ACC112 (cell line): ENCODE data around the gene ANO1.

Experiments used
- H2AFZ ChIP-seq: fragments of 200-600 bp; sonication (generic); one replicate; pipeline ENCODE4 v1.6.0; 2017; ENCODE audit warnings: antibody characterized with exemption, low read length; ENCODE audit not compliant: unreplicated experiment
- H3K27ac ChIP-seq: fragments of 200-600 bp; sonication (generic); 2 replicates; pipeline ENCODE4 v1.5.1; 2014; ENCODE audit warnings: low read depth, mild to moderate bottlenecking, antibody characterized with exemption, low read length, moderate library complexity
- H3K27me3 ChIP-seq: fragments of 200-600 bp; sonication (generic); 2 replicates; pipeline ENCODE4 v1.6.1; 2014; ENCODE audit warnings: mild to moderate bottlenecking, antibody characterized with exemption, low read length, moderate library complexity, mixed read lengths; ENCODE audit not compliant: insufficient read depth
- H3K36me3 ChIP-seq: fragments of 200-600 bp; sonication (generic); 2 replicates; pipeline ENCODE4 v1.6.1; 2016; ENCODE audit warnings: mild to moderate bottlenecking, antibody characterized with exemption, low read length, moderate library complexity, mixed read lengths; ENCODE audit not compliant: insufficient read depth
- H3K4me1 ChIP-seq: fragments of 200-600 bp; sonication (generic); one replicate; pipeline ENCODE4 v1.6.1; 2016; ENCODE audit warnings: low read length, mixed read lengths; ENCODE audit not compliant: insufficient read depth, unreplicated experiment, control insufficient read depth
- H3K4me3 ChIP-seq: fragments of 200-600 bp; sonication (generic); 2 replicates; pipeline ENCODE4 v1.5.1; 2014; ENCODE audit warnings: mild to moderate bottlenecking, low read depth, low read length
- H3K79me2 ChIP-seq: fragments of 200-600 bp; sonication (generic); one replicate; pipeline ENCODE4 v1.6.0; 2016; ENCODE audit warnings: low read length; ENCODE audit not compliant: control insufficient read depth, unreplicated experiment, insufficient read depth

ANO1 gene

DNA sequence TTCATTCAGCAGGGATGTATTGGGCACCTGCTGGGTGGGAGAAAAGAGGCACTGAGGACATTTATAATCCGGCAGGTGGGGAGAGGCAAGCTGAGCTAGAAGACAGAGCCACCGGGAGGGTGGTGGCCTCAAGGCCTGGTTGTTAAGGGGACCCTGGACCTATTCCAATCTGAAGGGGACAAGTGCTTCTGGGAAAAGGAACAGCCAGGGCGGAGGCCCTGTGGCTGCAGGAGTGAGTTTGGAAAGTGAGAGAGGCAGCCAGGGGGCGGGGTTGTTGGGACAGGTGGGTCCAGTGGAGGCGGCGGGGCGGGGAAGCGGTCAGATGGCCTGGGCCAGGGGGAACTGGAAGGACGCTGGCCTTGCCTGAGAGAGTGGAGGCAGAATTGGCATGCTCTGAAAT is 29.1 kb downstream of the ANO1 start:
- Histone ChIP-seq H3K27ac (no peak overlapping the region), H3K4me3 (no peak overlapping the region), H3K36me3 (no peaks in the 10 kb centered on the region), H3K4me1 (peaks cover 5% of the 10 kb centered on the region), H3K27me3 (no peaks in the 10 kb centered on the region), H3K79me2 (no peaks in the 10 kb centered on the region), H2AFZ (no peak overlapping the region)

- H3K4me3 ChIP-seq: no peak overlapping the region
- no peaks in the 10 kb centered on the region for H3K79me2 ChIP-seq
- H3K27ac ChIP-seq: no peak overlapping the region
- H2AFZ ChIP-seq: no peak overlapping the region
- no peaks in the 10 kb centered on the region for H3K36me3 ChIP-seq
- peaks cover 5% of the 10 kb centered on the region for H3K4me1 ChIP-seq
- no peaks in the 10 kb centered on the region for H3K27me3 ChIP-seq
Measured at GRCh38 chr11:70107756-70108155, 29.6 kb downstream of the ANO1 start.

GRCh38 chr11:70108250-70108649 is 30.1 kb downstream of the ANO1 start:
- Histone ChIP-seq H2AFZ (no peak overlapping the region), H3K4me3 (no peak overlapping the region), H3K79me2 (no peaks in the 10 kb centered on the region), H3K27ac (no peak overlapping the region), H3K4me1 (peaks cover 5% of the 10 kb centered on the region), H3K36me3 (no peaks in the 10 kb centered on the region), H3K27me3 (no peaks in the 10 kb centered on the region)

- Histone ChIP-seq H3K4me1 (peaks cover 5% of the 10 kb centered on the region), H3K27me3 (0 out of 2 replicates have a peak, but pooled peaks cover 2% of the 10 kb centered on the region), H3K4me3 (no peak overlapping the region), H2AFZ (no peak overlapping the region), H3K36me3 (no peaks in the 10 kb centered on the region), H3K79me2 (no peaks in the 10 kb centered on the region), H3K27ac (no peak overlapping the region)
Measured at GRCh38 chr11:70109006-70109405, 30.9 kb downstream of the ANO1 start.

DNA sequence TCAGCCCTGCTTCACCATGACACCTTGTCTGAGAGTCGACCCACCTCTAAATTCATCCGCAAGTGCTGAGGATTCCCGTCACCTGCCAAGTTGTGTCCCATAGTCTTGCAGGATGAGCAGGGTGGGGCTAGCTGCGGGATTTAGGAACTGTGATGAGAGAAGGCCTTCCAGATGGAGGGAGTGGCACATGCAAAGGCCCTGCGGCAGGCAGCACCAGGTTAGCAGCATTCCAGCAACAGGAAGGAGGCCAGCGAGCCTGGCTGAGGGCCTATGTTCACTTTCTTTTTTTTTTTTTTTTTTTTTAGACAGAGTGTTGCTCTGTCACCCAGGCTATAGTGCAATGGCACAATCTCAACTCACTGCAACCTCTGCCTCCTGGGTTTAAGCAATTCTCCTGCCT is 31.8 kb downstream of the ANO1 start:
- peaks cover 5% of the 10 kb centered on the region for H3K4me1 ChIP-seq
- no peak overlapping the region for H3K27ac ChIP-seq
- no peaks in the 10 kb centered on the region for H3K36me3 ChIP-seq
- 0 out of 2 replicates have a peak, but pooled peaks cover 3% of the 10 kb centered on the region for H3K27me3 ChIP-seq
- no peaks in the 10 kb centered on the region for H3K79me2 ChIP-seq
- H3K4me3 ChIP-seq: no peak overlapping the region
- H2AFZ ChIP-seq: no peak overlapping the region

GRCh38 chr11:70110538-70111055 is 32.5 kb downstream of the ANO1 start:
- H3K27ac ChIP-seq: no peak overlapping the region
- H3K79me2 ChIP-seq: no peaks in the 10 kb centered on the region
- H2AFZ ChIP-seq: no peak overlapping the region
- H3K27me3 ChIP-seq: 0 out of 2 replicates have a peak, but pooled peaks cover 3% of the 10 kb centered on the region
- no peak overlapping the region for H3K4me3 ChIP-seq
- peaks cover 5% of the 10 kb centered on the region for H3K4me1 ChIP-seq
- no peaks in the 10 kb centered on the region for H3K36me3 ChIP-seq

DNA sequence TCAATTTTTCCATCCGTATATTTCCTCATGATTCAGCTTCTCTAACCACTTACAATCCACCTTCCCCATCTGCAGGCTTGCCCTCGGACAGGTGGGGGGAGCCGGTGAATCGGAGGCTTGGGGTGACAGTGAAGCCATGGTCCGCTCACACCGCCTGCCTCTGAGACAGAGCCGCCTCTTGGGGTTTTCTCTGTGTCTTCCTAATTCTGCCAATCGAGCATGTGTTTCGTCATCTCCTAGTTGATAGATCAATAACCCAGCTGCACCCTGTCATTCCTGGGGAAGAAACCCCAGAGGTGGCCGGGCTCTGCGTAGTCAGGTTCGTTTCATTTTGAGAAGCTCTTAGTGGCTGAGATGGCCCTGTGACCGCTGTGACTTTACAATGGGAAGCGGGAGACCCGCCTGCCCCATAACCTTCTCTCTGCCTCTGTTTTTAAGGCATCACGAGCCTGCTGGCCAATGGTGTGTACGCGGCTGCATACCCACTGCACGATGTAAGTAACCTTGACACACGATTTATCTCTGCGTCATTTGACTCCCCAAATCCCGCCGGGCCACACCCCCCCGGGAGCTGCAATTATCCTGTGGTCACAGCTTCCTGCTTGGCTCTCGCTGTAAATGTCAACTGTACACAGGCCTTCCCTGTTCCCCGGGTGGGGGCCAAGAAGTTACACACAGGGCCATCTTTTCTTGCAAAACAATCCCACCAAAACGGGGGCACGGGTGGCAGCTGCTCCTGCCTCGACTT is 33.3 kb downstream of the ANO1 start:
- no peak overlapping the region for H2AFZ ChIP-seq
- 0 out of 2 replicates have a peak, but pooled peaks cover 3% of the 10 kb centered on the region for H3K27me3 ChIP-seq
- H3K27ac ChIP-seq: no peak overlapping the region
- no peak overlapping the region for H3K4me3 ChIP-seq
- peaks cover 5% of the 10 kb centered on the region for H3K4me1 ChIP-seq
- no peaks in the 10 kb centered on the region for H3K36me3 ChIP-seq
- no peaks in the 10 kb centered on the region for H3K79me2 ChIP-seq

DNA sequence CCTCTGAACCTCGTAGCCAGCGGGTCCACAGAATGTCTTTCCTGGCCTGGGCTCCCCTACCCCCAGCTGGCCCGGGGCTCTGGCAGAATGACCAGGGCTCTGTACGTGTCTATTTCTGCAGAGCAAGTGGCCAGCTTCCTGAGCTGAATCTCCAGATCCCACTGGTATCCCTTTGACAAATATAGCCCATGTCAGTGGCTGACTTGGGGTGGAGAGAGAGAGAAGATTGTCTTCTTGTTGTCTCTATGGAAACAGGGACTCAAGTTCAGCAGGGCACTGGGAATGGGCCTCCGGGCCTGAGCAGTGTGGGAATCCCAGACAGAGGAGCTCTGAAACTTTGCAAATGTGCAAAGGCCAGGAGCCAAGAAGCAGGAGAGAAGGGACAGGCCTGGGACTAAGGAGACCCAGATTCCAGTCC is 33.9 kb downstream of the ANO1 start:
- H3K27me3 ChIP-seq: 0 out of 2 replicates have a peak, but pooled peaks cover 3% of the 10 kb centered on the region
- peaks cover 5% of the 10 kb centered on the region for H3K4me1 ChIP-seq
- no peaks in the 10 kb centered on the region for H3K79me2 ChIP-seq
- no peak overlapping the region for H3K4me3 ChIP-seq
- H2AFZ ChIP-seq: no peak overlapping the region
- no peaks in the 10 kb centered on the region for H3K36me3 ChIP-seq
- no peak overlapping the region for H3K27ac ChIP-seq

GRCh38 chr11:70113801-70114200 is 35.7 kb downstream of the ANO1 start:
- Histone ChIP-seq H3K79me2 (no peaks in the 10 kb centered on the region), H3K4me1 (peaks cover 5% of the 10 kb centered on the region), H3K4me3 (no peak overlapping the region), H3K27ac (no peak overlapping the region), H3K36me3 (no peaks in the 10 kb centered on the region), H2AFZ (no peak overlapping the region), H3K27me3 (0 out of 2 replicates have a peak, but pooled peaks cover 3% of the 10 kb centered on the region)

- no peak overlapping the region for H3K27ac ChIP-seq
- H3K4me1 ChIP-seq: peaks cover 5% of the 10 kb centered on the region
- no peaks in the 10 kb centered on the region for H3K36me3 ChIP-seq
- H3K79me2 ChIP-seq: no peaks in the 10 kb centered on the region
- H3K4me3 ChIP-seq: no peak overlapping the region
- H2AFZ ChIP-seq: no peak overlapping the region
- 0 out of 2 replicates have a peak, but pooled peaks cover 3% of the 10 kb centered on the region for H3K27me3 ChIP-seq
Measured at GRCh38 chr11:70115778-70116177, 37.7 kb downstream of the ANO1 start.
